Activated CD4-positive, alpha-beta T cell treated with anti-CD3 and anti-CD28 coated beads for 24 hours (primary cell): ENCODE measurements around the gene FOXA3.
"Not testable (repeated sequence)": the region's sequence is repeated elsewhere in the genome, so short reads cannot be mapped to it uniquely, and the experiment has no call there.

Source experiments
- DNase-seq, 2 donors: peaks; one replicate each; pipeline ENCODE4 v3.0.0-alpha.2; 2020; ENCODE audit warnings: low read depth in 2 of 2

Gene FOXA3

GRCh38 chr19:45889210-45889885 is 25.2 kb downstream of the FOXA3 start:
- DNase-seq = no peak

GRCh38 chr19:45890877-45891276 is 26.8 kb downstream of the FOXA3 start:
- DNase-seq = no peak

- DNase-seq = no peak
Measured at GRCh38 chr19:45895519-45895972, 31.4 kb downstream of the FOXA3 start.

- not testable (repeated sequence) for DNase-seq
Measured at GRCh38 chr19:45895983-45896599, 32.0 kb downstream of the FOXA3 start.

GRCh38 chr19:45897261-45897812 is 33.2 kb downstream of the FOXA3 start:
- DNase-seq = no peak

- DNase-seq = no peak
Measured at GRCh38 chr19:45899253-45899652, 35.1 kb downstream of the FOXA3 start.

GRCh38 chr19:45899919-45900589 is 35.9 kb downstream of the FOXA3 start:
- no peak for DNase-seq

GRCh38 chr19:45900738-45901431 is 36.8 kb downstream of the FOXA3 start:
- no peak for DNase-seq

- no peak for DNase-seq
Measured at GRCh38 chr19:45901432-45901911, 37.3 kb downstream of the FOXA3 start.

GRCh38 chr19:45901912-45902650 is 38.0 kb downstream of the FOXA3 start, which contains the start of gene MYPOP:
TSS of gene MYPOP (minus strand) at chr19:45902613. CDS start at chr19:45901773, 840 bp downstream.
- no peak for DNase-seq

- peak; percentile 99 for DNase-seq
Measured at GRCh38 chr19:45902651-45903625, 38.8 kb downstream of the FOXA3 start.

- no peak for DNase-seq
Measured at GRCh38 chr19:45905011-45905410, 40.9 kb downstream of the FOXA3 start.

- DNase-seq = no peak
Measured at GRCh38 chr19:45906221-45906620, 42.1 kb downstream of the FOXA3 start.

- no peak for DNase-seq
Measured at GRCh38 chr19:45908956-45909355, 44.8 kb downstream of the FOXA3 start.

GRCh38 chr19:45911291-45911690 is 47.2 kb downstream of the FOXA3 start:
- DNase-seq = no peak

- DNase-seq = no peak
Measured at GRCh38 chr19:45913874-45914830, 50.0 kb downstream of the FOXA3 start, which contains the start of gene NANOS2. TSS of gene NANOS2 (minus strand) at chr19:45914778. CDS start at chr19:45914693, 85 bp downstream.

GRCh38 chr19:45917421-45918091 is 53.4 kb downstream of the FOXA3 start:
- no peak for DNase-seq

- DNase-seq = no peak
Measured at GRCh38 chr19:45918721-45919120, 54.6 kb downstream of the FOXA3 start.
